SKM-1 (cell line): ENCODE data around the gene PROSER2.
"Not testable (repeated sequence)": the region's sequence is repeated elsewhere in the genome, so short reads cannot be mapped to it uniquely, and the experiment has no call there.

Experiments
- DNase-seq: peaks from one replicate; lab custom pipeline; 2025; ENCODE audit not compliant: unreplicated experiment; lab: John Stamatoyannopoulos, UW

PROSER2 gene

DNA sequence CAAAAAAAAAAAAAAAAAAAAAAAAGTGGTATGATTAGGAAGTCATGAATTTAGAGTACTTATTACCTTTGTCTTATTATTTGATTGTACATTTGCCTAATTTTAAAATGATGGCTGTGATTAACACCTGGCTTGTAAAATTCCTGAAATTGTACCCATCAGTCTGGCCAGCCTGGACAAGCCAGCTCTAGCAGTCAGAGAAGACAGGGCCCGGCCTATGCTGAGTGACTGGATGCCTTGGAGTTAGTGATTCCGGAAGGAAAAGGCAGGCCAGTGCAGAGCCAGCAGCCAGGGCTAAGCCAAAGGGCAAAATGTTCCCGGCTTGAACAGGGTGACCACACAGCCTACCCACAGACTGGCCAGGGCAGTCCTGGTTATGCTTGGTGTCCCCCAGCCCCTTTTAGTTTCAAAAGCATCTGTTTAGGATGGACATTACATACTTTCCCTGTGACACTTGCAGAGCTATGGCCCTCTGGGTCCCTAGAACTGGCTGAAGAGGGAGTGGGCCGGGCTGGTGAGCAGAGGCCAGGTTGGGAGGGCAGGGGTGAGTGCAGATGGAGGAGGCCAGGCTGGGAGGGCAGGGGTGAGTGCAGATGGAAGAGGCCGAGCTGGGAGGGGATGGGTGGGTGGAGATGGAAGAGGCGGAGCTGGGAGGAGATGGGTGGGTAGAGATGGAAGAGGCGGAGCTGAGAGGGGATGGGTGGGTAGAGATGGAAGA is 61.7 kb downstream of the PROSER2 start:
- DNase-seq = no peak

DNA sequence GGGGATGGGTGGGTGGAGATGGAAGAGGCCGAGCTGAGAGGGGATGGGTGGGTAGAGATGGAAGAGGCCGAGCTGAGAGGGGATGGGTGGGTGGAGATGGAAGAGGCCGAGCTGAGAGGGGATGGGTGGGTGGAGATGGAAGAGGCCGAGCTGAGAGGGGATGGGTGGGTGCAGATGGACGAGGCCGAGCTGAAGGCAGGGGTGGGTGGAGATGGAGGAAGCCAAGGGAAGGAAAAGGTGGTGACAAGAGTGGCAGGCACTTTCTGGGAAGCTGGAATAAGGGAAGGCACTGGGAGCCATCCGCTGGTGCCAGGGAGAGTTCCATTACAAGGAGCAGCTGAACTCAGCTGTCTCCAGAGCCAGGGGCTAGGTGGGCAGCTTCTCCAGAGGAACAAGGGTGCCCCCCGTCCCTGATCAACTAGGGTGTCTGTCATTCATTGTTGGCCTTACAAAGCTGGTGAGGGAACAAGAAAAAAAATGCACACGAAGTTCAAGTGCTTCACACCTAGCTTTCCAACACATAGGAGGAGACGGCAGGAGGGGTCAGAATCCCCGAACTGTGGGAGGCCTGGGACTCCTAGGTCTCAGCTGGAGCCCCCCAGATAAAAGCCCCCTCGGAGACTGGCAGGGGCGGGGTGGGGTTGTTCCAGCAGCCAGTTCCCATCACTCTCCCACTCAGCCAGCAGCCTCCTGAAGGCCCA is 62.4 kb downstream of the PROSER2 start:
- DNase-seq = no peak

DNA sequence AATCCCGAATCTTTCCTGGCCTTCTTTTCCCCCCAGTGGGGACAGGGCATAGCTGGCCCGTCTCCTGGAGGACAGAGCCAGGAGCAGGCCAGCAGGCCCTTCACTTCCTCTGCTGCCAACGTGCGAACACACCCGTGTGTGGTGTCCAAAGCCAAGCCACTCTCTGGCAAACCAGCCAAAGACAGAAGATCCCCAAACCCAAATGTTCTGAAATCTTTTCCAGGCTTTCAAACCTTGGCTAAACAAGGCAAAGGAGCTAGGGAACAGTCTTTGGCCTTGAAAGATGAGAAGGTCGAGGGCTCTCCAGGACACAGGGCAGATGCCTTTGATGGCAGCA is 63.0 kb downstream of the PROSER2 start:
- no peak for DNase-seq

DNA sequence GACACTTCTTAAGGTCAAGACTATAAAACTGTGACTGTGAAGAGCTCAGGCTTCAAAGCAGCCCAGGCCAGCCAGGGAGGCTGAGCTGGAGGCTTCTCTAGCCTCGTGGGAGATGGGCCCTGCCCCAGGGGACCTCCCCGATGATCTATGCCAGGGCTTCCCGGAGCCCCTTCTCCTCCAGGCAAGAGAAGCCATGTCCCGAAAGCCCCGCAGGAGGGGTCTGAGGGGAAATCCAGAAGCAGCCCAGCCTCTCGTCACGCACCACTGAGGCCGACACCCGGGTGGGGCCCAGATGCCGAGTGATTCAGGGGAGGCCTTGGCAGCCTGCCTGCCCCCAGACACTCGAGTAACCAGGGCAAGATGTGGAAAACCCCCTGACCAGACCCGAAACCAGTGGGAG is 63.7 kb downstream of the PROSER2 start:
- DNase-seq = no peak

DNA sequence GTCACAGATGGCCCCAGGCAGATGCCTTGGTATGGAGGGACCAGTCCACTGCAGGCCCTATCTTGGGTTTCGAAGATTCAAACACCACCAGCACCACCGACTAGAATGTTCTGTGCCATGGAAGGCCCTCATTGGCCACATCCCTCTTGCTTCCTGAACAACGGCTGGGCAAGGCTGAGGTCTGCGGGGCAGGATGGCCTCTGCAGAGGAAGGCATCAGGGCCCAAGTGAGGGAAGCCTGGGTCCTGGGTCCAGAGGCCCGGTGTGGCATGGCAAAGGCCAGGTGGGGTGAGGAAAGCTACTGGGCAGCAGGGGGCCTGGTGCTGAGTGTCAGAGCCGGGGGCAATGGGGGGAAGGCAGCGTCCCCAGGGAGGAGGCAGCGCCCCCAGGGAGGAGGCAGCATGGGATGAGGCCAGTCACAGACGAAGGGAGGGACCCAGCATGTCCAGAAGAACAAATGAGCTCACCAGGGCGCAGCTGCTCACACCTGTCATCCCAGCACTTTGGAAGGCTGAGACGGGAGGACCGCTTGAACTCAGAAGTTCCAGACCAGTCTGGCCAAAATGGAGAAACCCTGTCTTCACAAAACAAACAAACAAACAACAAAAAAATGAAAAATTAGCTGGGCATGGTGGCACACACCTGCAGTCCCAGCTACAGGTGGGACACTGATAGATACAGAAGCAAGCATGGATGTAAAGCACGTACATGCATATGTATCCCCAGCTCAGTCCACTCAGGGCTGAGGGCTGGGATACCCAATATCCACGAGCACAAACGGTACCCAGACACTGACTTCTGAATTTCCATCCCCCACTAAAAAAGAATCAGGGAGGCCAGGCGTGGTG is 64.4 kb downstream of the PROSER2 start:
- no peak for DNase-seq

DNA sequence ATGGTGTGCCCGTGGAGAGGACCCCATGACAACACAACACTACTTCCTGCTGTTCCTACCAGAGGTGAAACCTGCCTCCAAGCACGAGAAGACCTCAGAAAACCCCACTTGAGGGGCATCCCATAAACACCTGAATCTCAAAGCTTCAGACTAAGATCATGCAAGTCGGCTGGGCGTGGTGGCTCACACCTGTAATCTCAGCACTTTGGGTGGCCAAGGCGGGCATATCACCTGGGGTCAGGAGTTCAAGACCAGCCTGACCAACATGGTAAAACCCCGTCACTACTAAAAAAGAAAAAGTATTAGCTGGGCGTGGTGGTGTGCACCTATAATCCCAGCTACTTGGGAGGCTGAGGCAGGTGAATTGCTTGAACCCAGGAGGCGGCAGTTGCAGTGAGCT is 66.1 kb downstream of the PROSER2 start:
- DNase-seq = not testable (repeated sequence)

DNA sequence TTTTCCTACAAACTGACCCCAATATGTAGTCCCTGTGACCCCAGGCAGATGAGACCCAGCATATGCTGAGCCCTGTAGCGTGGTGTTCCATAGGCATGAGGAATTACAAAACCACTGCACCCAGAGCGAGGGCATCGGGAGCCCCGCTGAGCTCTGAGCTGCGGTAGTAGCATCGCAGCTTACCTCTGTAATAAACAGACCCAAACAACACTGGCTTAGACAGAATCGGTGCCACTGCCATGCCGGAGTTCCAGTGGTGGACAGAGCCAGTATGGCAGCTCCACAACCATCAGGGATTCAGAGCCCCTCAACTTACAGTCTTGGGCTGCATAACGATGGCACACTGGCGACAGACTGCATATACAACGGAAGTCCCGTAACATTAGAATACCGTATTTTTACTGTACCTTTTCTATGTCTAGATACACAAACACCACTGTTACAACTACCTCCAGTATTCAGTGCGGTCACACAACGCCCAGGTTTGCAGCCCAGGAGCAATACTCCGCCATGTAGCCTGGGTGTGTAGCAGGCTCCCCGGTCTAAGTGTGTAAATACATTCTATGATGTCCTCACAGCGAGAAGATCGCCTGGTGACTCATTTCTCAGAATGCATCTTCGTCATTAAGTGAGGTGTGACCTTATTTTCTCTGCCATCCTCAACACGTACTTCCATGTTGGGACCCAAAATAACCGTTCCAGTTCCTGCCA is 68.8 kb downstream of the PROSER2 start:
- no peak for DNase-seq

DNA sequence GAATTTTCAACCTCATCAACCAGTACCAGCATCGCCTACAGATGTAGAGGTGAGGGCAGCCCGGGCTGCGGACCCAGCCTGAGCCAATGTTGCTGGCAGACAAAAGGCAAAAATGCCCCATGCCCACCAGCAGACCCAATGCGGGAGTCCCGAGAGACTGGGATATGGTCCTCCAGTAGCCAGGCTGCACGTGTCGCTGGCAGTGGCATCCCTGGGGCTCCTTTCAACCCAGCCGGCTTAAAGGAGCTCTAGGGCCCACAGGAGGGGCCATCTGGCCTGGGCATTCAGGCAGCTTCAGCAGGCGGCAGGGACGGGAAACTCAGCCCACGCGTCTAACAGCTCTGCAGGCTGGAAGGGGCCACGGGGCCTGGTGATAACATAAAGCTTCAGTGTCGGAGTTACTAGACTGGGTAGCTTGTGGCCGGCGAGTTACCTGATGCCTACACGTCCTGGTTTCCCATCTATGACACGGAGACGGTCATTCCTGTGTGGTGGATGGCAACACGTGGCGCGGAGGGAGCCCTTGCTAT is 70.7 kb downstream of the PROSER2 start:
- no peak for DNase-seq

DNA sequence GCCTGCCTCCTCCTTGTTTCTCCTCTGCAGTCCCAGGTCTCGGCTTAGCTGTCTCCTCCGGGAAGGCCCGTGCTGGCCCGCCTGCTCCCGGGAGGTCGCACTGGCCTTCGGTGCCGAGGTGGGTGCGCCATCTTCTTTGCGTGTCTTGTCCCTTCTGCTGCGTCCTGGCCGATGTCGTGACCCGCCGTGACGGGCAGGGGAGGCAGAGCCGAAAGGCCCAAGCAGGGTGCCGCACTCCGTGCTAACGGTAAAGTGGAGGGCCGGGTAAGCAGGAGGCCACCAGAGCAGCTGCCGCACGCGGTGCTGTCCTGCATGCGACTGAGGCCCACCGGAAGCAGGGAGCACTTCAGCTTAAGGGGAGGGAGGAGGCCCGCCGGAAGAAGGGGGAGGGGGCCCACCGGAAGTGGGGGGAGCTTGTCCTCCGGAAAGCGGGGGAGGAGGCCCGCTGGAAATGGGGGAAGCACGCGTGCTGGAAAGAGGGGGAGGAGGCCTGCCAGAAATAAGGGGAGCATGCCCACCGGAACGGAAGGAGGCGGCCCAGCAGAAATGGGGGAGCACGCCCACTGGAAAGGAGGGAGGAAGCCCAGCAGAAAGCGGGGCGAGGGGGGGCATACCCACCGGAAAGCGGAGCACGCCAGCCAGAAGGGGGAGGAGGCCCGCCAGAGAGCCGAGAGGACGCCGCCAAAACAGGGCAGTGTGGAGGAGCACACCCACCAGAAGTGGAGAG is 71.4 kb downstream of the PROSER2 start:
- DNase-seq = no peak

DNA sequence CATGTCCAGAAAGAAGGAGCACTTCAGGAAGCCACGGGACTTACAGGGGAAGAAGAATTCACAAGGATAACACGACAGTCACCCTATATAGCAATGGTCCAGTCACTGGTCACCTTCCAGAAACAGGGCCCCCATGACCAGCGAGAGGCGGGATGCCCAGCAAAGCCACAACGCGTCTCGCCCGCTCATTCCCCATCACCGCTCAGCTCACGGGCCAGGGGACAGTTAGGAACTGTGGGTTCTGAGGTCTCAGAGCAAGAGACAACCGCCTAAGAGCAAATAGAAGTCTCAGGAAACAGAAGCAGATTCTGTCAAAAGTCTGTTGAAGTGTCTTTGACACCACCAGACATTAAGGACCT is 71.9 kb downstream of the PROSER2 start:
- DNase-seq = no peak

DNA sequence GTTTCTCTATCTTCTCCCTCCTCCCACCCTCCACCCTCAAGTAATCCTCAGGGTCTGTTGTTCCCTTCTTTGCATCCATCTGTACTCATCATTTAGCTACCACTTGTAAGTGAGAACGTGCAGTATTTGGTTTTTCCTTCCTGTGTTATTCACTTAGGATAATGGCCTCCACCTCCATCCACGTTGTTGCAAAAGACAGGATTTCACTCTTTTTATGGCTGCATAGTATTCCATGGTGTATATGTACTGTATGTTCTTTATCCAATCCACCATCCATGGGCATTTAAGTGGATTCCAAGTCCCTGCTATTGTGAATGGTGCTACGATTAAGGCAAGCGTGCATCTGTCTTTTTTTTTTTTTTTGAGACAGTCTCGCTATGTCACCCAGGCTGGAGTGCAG is 72.4 kb downstream of the PROSER2 start:
- no peak for DNase-seq

DNA sequence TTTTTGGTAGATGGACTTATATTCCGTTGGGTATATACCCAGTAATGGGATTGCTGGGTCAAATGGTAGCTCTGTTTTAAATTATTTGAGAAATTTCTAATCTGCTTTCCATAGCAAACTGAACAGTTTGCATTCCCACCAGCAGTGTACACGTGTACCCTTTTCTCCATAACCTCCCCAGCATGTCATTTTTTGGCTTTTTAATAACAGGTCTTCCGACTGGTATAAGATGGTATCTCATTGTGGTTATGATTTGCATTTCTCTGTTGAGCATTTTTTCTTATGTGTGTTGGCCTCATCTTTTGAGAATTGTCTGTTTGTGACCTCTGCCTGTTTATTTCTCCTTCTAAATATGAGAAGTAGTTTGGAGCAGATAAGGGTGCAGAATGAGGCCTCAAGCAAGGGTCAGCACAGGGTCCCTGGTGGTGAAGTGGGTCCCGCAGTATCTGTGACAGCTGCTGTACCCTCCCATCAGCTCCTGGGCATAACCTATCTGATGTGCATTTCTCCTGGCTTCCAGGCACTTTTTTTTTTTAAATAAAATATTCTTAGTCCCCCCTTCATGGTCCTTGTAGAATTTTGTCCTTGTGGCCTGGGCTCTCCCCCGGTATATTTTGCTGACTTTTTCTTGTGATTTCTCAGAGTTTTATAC is 73.5 kb downstream of the PROSER2 start:
- DNase-seq = no peak

DNA sequence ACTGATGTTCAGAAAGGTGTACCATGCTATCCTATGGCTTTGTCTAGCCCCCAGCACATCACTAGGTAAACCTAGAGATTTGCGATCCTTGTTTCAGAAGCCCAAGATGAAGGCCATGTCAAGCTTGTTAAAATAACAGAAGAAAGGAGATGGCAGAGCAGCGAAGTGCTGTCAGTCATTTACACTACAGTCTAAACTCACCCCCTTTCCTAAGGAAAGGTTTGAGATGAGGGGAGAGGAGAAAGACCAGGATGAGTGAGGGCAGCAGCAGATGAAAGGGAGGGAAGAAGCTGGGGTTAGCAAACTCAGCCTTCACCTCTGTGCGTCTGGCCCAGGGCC is 74.8 kb downstream of the PROSER2 start:
- no peak for DNase-seq

DNA sequence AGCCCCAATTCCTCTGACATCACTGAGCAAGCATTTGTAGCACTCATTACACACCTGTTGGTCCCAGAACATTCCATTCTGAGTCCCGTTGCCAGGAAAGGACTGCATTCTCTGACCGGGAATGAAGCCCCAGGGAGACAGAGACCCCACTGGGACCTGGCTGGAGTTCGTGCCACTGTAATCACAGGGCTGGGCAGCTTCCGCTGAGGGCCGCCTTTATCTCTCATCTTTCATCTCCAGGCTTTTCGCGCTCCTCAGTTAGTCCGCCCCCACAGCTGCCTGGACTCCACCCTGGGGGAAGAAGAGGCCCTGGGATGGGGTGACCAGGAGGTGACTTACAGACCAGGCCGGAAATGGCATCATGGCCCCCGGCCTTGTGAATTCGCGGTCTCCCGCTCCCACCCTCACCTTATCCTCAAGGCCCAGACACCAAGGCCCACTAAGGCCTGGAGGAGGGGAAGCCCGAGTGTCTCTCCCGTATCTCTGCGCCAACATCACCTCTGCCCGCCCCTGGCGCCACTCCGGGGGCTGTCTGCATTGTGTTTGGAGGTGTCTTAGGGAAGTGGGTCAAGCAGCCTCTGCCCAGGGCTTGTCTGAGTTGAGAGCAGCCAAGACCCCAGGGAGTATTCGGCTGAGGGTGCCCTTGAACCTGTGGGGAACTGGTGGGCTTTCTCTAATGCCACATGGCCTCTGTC is 75.4 kb downstream of the PROSER2 start:
- DNase-seq = no peak

DNA sequence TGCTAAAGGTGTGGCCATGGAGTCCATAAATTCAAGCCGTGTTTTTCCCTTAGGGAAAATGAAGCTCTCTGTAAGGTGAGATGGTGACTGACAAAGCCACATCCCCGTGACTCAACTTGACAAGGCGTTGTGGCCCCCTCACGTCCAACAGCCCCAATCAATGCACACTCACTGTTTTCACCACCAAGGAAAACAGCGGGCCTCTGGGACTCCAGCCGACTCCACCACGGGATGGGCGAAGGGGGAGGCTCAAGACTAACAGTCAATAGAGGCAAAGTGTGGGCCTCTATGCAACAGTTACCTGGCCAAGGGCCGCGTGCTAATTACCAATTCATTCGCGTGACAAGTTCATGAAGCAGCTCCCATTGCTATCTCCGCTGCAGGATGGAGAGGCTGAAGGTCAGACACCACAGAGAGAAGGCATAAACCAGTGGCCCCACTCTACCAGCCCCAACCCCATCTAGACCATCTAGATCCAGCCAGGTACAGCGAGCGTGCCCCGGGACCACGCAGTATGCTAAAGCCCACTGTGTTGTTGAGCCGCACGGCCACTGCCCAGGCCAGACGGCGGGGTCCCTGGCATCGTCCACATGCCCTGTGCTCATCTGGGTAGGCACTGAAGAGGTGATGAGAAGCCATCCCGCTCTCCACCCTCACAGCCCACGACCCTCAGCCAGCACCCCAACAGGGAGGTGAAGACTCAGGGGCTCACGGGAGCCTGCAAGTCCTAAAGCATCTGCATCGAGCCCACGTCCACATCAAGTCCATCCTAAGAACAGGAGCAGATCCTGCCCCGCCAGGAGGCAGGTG is 76.1 kb downstream of the PROSER2 start:
- no peak for DNase-seq

DNA sequence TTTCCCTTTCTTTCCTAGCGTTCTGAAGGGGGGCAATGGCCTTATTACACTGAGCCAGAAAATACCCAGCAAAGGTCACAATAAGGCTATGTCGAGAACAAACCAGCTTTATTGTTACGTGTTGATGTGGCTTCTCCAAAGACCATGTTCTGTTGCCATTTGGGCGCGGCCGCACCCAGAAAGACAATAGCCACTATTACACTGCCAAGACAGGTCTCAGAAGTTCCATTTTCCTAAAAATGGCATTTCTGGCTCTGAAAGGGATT is 77.8 kb downstream of the PROSER2 start:
- DNase-seq = no peak

DNA sequence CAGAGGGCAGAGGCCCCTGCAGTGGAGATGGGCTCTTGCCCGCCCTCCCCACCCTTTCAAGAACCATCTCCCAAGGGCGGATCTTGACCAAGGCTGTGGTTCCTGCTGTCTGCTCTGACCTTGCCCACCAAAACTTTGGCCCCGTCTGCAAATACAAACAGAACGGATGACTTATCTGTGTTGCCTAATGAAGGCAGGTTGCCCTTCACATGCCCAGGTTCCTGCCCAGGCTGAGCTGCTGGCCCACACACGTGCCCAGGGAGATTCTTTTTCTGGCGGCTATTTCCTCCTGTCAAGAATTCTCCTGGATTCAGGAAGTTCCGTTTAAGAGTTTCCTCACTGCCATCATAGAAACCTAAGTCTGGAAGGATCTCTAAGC is 78.3 kb downstream of the PROSER2 start:
- DNase-seq = no peak

DNA sequence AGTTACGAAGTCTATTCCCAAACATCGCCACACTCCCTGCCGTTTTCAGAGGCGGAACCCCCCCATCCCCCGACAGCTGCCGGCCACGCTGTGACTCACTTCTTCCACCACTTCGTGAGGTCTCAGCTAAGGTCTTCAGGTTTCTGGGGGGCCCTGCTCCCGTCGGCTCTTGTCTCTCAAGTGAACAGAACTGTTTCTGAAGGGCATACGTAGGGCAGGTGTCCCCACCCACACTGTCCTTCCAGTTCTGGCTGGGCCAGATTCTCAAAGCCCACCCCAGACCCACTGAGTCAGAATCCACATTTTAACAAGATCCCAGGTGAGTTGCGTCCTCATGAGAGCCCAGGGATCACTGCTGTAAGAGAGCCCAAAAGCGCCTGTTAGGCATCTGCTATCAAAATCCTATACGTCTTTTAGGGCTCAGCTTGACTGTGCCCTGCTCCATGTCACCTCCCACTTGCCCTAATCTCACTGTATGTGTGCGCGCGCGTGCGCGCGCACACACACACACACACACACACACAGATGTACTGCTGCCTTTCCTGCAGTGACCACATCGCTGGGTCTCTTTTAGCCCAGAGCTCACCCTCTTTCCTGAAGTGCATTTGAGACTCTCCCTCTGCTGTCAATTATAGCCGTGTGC is 78.8 kb downstream of the PROSER2 start:
- DNase-seq = no peak

DNA sequence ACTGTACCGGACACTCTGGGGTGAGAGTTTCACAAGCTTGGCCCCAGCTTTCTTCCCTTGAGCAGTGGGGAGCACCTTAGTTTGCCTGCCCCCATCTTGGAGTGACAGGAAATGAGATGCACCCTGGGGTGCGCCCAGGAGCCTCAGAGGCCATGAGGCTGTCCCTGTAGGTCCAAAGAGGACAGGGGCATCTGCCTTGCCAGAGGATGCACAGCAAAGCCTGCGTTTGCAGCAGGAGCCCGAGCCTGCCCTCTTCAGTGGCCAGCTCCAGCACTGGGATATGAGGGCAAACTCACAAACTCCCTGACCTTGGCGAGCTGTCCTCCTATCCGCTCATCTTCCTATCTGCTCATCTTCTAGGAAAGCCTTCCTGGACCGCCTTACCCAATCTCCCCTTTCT is 79.5 kb downstream of the PROSER2 start:
- DNase-seq = no peak
